IMR-90 (cell line): ENCODE measurements around the gene L3MBTL4. TPM values are rescaled to one million over a fixed set of nuclear protein-coding genes. Genes with fewer than 3 reads are reported as not detected.

Experiments used
- ATAC-seq: fragments of 200-7000 bp; cut with Tn5 transposase; 2 replicates; pipeline ENCODE4 v1.9.1; 2020; ENCODE audit warnings: low read depth, mild to moderate bottlenecking, moderate library complexity
- BruUV-seq: library from RNA; stranded (reverse); fragments of 400-500 nt; replicated peaks from 2 replicates; lab custom pipeline; 2021; lab: Mats Ljungman, UMichigan
- CTCF ChIA-PET: fragments of 300-600 bp; formaldehyde crosslinking; extraction: SDS; loops from one replicate; lab custom pipeline; 2021; ENCODE audit warnings: antibody characterized with exemption; lab: Yijun Ruan, JAX
- POLR2A ChIA-PET: fragments of 300-600 bp; sonication (Branson Sonifier 250); formaldehyde crosslinking; loops from one replicate; lab custom pipeline; 2022; ENCODE audit warnings: antibody characterized with exemption; ENCODE audit not compliant: unreplicated experiment; lab: Charles Lee
- DNase-seq: peaks from one replicate; pipeline ENCODE4 v3.0.0; 2013
- H2AFZ ChIP-seq: replicated peaks from 2 replicates; pipeline ENCODE3; 2013; ENCODE audit warnings: low read length, mild to moderate bottlenecking; ENCODE audit not compliant: poor library complexity
- H2AK5ac ChIP-seq: 2 replicates; pipeline ENCODE4 v1.6.1; 2013; ENCODE audit warnings: low read depth, low read length, inconsistent platforms
- H2AK9ac ChIP-seq: replicated peaks from 2 replicates; pipeline ENCODE3; 2013; ENCODE audit warnings: mild to moderate bottlenecking, low read depth, low read length, moderate library complexity; ENCODE audit not compliant: poor library complexity
- H2BK120ac ChIP-seq: 2 replicates; pipeline ENCODE4 v1.6.1; 2013; ENCODE audit warnings: low read depth, low read length, inconsistent platforms
- H2BK15ac ChIP-seq: 3 replicates; pipeline ENCODE4 v1.6.1; 2013; ENCODE audit warnings: low read depth, low read length, inconsistent platforms
- H2BK20ac ChIP-seq: 2 replicates; pipeline ENCODE4 v1.6.1; 2013; ENCODE audit warnings: low read depth, mild to moderate bottlenecking, inconsistent platforms, low read length, moderate library complexity
- H2BK5ac ChIP-seq: 2 replicates; pipeline ENCODE4 v1.6.1; 2013; ENCODE audit warnings: mild to moderate bottlenecking, low read depth, low read length, inconsistent platforms; ENCODE audit not compliant: poor library complexity, severe bottlenecking
- H3K14ac ChIP-seq: replicated peaks from 2 replicates; pipeline ENCODE4 v1.6.1; 2013; ENCODE audit warnings: low read depth, low read length, inconsistent platforms
- H3K18ac ChIP-seq: 2 replicates; pipeline ENCODE4 v1.6.1; 2013; ENCODE audit warnings: low read depth, low read length, control low read depth
- H3K23ac ChIP-seq: 2 replicates; pipeline ENCODE4 v1.6.1; 2013; ENCODE audit warnings: low read depth, low read length, inconsistent platforms
- H3K27ac ChIP-seq: 2 replicates; pipeline ENCODE4 v1.5.1; 2013; ENCODE audit warnings: mild to moderate bottlenecking, control low read depth, low read length; ENCODE audit not compliant: insufficient read depth
- H3K27me3 ChIP-seq: 2 replicates; pipeline ENCODE4 v1.6.1; 2013; ENCODE audit warnings: low read length; ENCODE audit not compliant: control insufficient read depth, insufficient read depth
- H3K36me3 ChIP-seq: 2 replicates; pipeline ENCODE4 v1.6.1; 2013; ENCODE audit warnings: low read length, mixed read lengths; ENCODE audit not compliant: control insufficient read depth, insufficient read depth
- H3K4ac ChIP-seq: 2 replicates; pipeline ENCODE4 v1.6.1; 2013; ENCODE audit warnings: low read depth, low read length, inconsistent platforms
- H3K4me1 ChIP-seq: 2 replicates; pipeline ENCODE4 v1.6.1; 2013; ENCODE audit warnings: low read length, mixed read lengths; ENCODE audit not compliant: control insufficient read depth, insufficient read depth
- H3K4me2 ChIP-seq: 2 replicates; pipeline ENCODE4 v1.6.1; 2013; ENCODE audit warnings: low read depth, mild to moderate bottlenecking, control low read depth, low read length, moderate library complexity
- H3K4me3 ChIP-seq: 2 replicates; pipeline ENCODE4 v1.5.1; 2013; ENCODE audit warnings: low read depth, mild to moderate bottlenecking, control low read depth, low read length, moderate library complexity; ENCODE audit not compliant: insufficient read depth
- H3K56ac ChIP-seq: 2 replicates; pipeline ENCODE4 v1.6.1; 2013; ENCODE audit warnings: low read length, inconsistent platforms; ENCODE audit not compliant: insufficient read depth; ENCODE audit errors: extremely low read depth
- H3K79me1 ChIP-seq, 2 experiments: 2 replicates each; pipeline ENCODE4 v1.6.1; 2013; ENCODE audit warnings: low read length in 2 of 2, inconsistent platforms in 1 of 2, low read depth in 1 of 2
- H3K9ac ChIP-seq: 2 replicates; pipeline ENCODE4 v1.6.1; 2013; ENCODE audit warnings: low read depth, low read length, control low read depth
- H3K9me1 ChIP-seq: 2 replicates; pipeline ENCODE4 v1.6.1; 2013; ENCODE audit warnings: low read length, inconsistent platforms; ENCODE audit not compliant: insufficient read depth
- H3K9me3 ChIP-seq: 2 replicates; pipeline ENCODE4 v1.6.1; 2013; ENCODE audit warnings: low read length; ENCODE audit not compliant: control insufficient read depth, insufficient read depth
- H4K20me1 ChIP-seq: 2 replicates; pipeline ENCODE4 v1.6.1; 2013; ENCODE audit warnings: low read length, inconsistent platforms; ENCODE audit not compliant: insufficient read depth
- H4K5ac ChIP-seq: 2 replicates; pipeline ENCODE4 v1.6.1; 2013; ENCODE audit warnings: mild to moderate bottlenecking, low read depth, low read length, control low read depth
- H4K8ac ChIP-seq, 2 experiments: 2 replicates each; pipeline ENCODE4 v1.6.1; 2013; ENCODE audit warnings: low read depth in 2 of 2, low read length in 2 of 2, control low read depth in 1 of 2, inconsistent platforms in 1 of 2
- H4K91ac ChIP-seq: 2 replicates; pipeline ENCODE4 v1.6.1; 2013; ENCODE audit warnings: low read depth, low read length, inconsistent platforms; ENCODE audit not compliant: insufficient read depth
- CTCF ChIP-seq: conservative IDR thresholded peaks from 2 replicates; pipeline ENCODE4 v1.5.1; 2012; ENCODE audit warnings: mild to moderate bottlenecking, low read depth, low read length, improper control_type of control experiment
- ELK1 ChIP-seq: fragments of 150-350 bp; IDR thresholded peaks from 2 replicates; pipeline ENCODE4 v1.6.1; 2016; ENCODE audit warnings: low read depth, mild to moderate bottlenecking, low read length, moderate library complexity, borderline replicate concordance
- FOS ChIP-seq: fragments of 150-350 bp; IDR thresholded peaks from 2 replicates; pipeline ENCODE4 v1.6.1; 2016; ENCODE audit warnings: low read depth, low read length
- NFE2L2 ChIP-seq: fragments of 150-350 bp; IDR thresholded peaks from 2 replicates; pipeline ENCODE4 v1.6.1; 2016; ENCODE audit warnings: low read depth, mild to moderate bottlenecking, low read length
- RAD21 ChIP-seq: IDR thresholded peaks from 2 replicates; pipeline ENCODE4 v1.6.1; 2012; ENCODE audit warnings: low read length, improper control_type of control experiment
- WGBS, 2 experiments: methylation state at CpG; one replicate each; pipeline versions ENCODE4 v1.1.5 to v1.1.7; 2013; ENCODE audit warnings: missing lambda C conversion rate in 2 of 2; ENCODE audit not compliant: insufficient read length in 1 of 2; ENCODE audit errors: extremely low coverage in 2 of 2; 5-methylcytosine and 5-hydroxymethylcytosine counted together
- dilution Hi-C: fragments of 300-500 bp; cut with HindIII; formaldehyde crosslinking; loops from one replicate; pipeline ENCODE4 v1.14.3; 2018; ENCODE audit warnings: low sequenced_read_pairs; ENCODE audit not compliant: unreplicated experiment
- in situ Hi-C: fragments of 300-500 bp; cut with MboI; formaldehyde crosslinking; loops from 3 replicates; pipeline ENCODE4 v1.14.3; 2019; ENCODE audit warnings: low sequenced_read_pairs, inconsistent platforms, mixed read lengths
- intact Hi-C: fragments of 100-400 bp; cut with micrococcal nuclease; formaldehyde crosslinking; loops from 2 replicates; pipeline ENCODE4 v1.10.0; 2022
- polyA plus RNA-seq, 3 experiments: library from polyadenylated mRNA; depleted of rRNA; stranded (reverse); fragments of >200 nt; gene quantifications; 2 replicates each; pipeline ENCODE4 v1.2.3, GENCODE V29; 2012; ENCODE audit warnings: low replicate concordance in 1 of 3
- total RNA-seq: library from RNA; depleted of rRNA; stranded (reverse); fragments of >200 nt; gene quantifications from 2 replicates; pipeline ENCODE4 v1.2.3, GENCODE V29; 2012

Gene L3MBTL4
- total and polyA plus RNA-seq, 2 of the 4 experiments (the other 2 are of a cell fraction) = under 0.01 to 0.02 TPM

DNA sequence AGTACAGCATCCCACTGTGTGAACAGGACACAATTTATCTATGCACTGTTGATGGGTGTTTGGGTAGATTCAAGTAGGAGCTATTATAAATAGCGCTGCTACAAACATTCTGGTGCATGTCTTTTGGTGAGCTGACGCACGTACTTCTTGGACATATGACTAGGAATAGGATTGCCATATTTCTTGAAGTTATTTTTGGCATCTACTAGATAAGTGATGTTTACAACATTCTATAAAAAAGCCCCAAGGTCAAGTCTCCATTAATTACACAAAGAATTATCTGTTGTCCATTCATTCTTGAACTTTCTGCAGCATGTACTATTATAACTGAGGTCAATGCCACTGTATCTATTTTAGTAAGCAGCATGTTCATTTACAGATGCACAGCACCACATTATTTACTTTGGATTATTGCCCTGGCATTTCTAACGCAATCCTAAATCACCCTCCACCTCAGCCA, 293.9 kb downstream of the L3MBTL4 start:
- DNase-seq (no peak), ATAC-seq (no peak)
- Histone ChIP-seq H3K9me3 (no peaks in the 10 kb centered on the region), H3K23ac (no peak overlapping the region), H3K56ac (no peak overlapping the region), H3K4me1 (no peaks in the 10 kb centered on the region), H4K91ac (no peak overlapping the region), H3K9ac (no peak overlapping the region), H4K5ac (no peak overlapping the region), H2BK120ac (no peak overlapping the region), H3K18ac (no peak overlapping the region), H3K27ac (no peak overlapping the region), H2BK20ac (no peak overlapping the region), H2BK15ac (no peak overlapping the region), H2AK5ac (no peak overlapping the region), H2AFZ (no peak overlapping the region), H3K4me3 (no peak overlapping the region), H3K27me3 (peaks cover 2% of the 10 kb centered on the region; the same call in 1 of the 2 replicates), H3K36me3 (no peaks in the 10 kb centered on the region), H3K4ac (no peak overlapping the region), H3K4me2 (no peak overlapping the region), H3K79me1 (no peaks in the 10 kb centered on the region), H4K8ac (no peak overlapping the region), H3K9me1 (no peaks in the 10 kb centered on the region), H2AK9ac (no peak overlapping the region), H2BK5ac (no peak overlapping the region), H4K20me1 (no peaks in the 10 kb centered on the region), H3K14ac (no peak overlapping the region)
- CTCF ChIA-PET = no interaction called here
- dilution Hi-C loops = no loop called here
- no CpG with 5 or more reads among the region's 4 CpGs for WGBS, 2 experiments
- TF ChIP-seq NFE2L2 (no peak), FOS (no peak), CTCF (no peak), ELK1 (no peak), RAD21 (no peak)
- in situ Hi-C loops = no loop called here
- POLR2A ChIA-PET = no interaction called here
- intact Hi-C loops = no loop called here
- no TSS peak for BruUV-seq
